HUES64 (cell line): ENCODE results near the gene LRCH1.

ENCODE experiments used
- H3K27ac ChIP-seq: 2 replicates; pipeline ENCODE4 v1.7.0; 2013; ENCODE audit warnings: low read depth, low read length, inconsistent platforms
- H3K27me3 ChIP-seq: 2 replicates; pipeline ENCODE4 v1.6.1; 2013; ENCODE audit warnings: mild to moderate bottlenecking, low read length; ENCODE audit not compliant: insufficient read depth
- H3K36me3 ChIP-seq: 2 replicates; pipeline ENCODE4 v1.6.1; 2013; ENCODE audit warnings: mild to moderate bottlenecking, low read length; ENCODE audit not compliant: insufficient read depth
- H3K4me1 ChIP-seq: 2 replicates; pipeline ENCODE4 v1.6.1; 2013; ENCODE audit warnings: mild to moderate bottlenecking, low read length, moderate library complexity; ENCODE audit not compliant: insufficient read depth
- H3K4me3 ChIP-seq: 2 replicates; pipeline ENCODE4 v1.5.1; 2013; ENCODE audit warnings: mild to moderate bottlenecking, low read length, moderate library complexity
- H3K9ac ChIP-seq: 2 replicates; pipeline ENCODE4 v1.6.1; 2013; ENCODE audit warnings: mild to moderate bottlenecking, low read depth, low read length
- H3K9me3 ChIP-seq: 2 replicates; pipeline ENCODE4 v1.6.1; 2013; ENCODE audit warnings: low read depth, low read length; ENCODE audit not compliant: insufficient read depth
- WGBS: fragments of 150-250, 120-280 bp; methylation state at CpG from one replicate; pipeline ENCODE4 v1.1.7; 2013; ENCODE audit warnings: missing lambda C conversion rate; 5-methylcytosine and 5-hydroxymethylcytosine counted together

LRCH1 gene

DNA sequence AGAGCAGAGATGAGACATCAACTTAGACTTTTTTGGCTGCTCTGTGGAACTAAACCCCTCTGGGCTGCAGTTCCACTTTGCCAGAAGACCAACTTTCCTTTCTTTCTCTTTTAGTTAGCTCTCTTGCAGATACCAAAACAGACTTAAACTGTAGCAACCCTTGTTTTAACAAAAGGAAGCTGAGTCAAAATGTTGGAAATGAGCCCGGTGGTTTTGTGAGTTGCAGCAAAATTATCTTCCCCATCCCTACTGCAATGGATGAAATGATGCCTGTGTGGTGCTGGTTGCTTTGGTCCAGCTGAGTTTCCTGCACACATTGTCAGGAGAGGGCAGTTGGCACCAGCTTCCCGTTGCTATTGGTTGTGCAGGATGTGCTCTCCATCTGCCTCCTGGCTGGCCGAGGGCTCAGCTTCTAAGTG is 115.3 kb downstream of the LRCH1 start:
- H3K4me1 ChIP-seq: peaks cover 55% of the 10 kb centered on the region
- no peaks in the 10 kb centered on the region for H3K36me3 ChIP-seq
- no peak overlapping the region for H3K4me3 ChIP-seq
- H3K27ac ChIP-seq: no peak overlapping the region
- H3K9me3 ChIP-seq: no peaks in the 10 kb centered on the region
- no peak overlapping the region for H3K9ac ChIP-seq
- H3K27me3 ChIP-seq: no peaks in the 10 kb centered on the region
- WGBS: 95% methylated on average over 2 of the region's 3 CpGs

- Histone ChIP-seq H3K9ac (no peak overlapping the region), H3K36me3 (no peaks in the 10 kb centered on the region), H3K4me3 (no peak overlapping the region), H3K27ac (no peak overlapping the region), H3K27me3 (no peaks in the 10 kb centered on the region), H3K4me1 (peaks cover 48% of the 10 kb centered on the region), H3K9me3 (no peaks in the 10 kb centered on the region)
- 93% methylated on average over 6 of the region's 6 CpGs for WGBS
These were observed 116.1 kb downstream of the LRCH1 start for GRCh38 chr13:46668931-46669525.

DNA sequence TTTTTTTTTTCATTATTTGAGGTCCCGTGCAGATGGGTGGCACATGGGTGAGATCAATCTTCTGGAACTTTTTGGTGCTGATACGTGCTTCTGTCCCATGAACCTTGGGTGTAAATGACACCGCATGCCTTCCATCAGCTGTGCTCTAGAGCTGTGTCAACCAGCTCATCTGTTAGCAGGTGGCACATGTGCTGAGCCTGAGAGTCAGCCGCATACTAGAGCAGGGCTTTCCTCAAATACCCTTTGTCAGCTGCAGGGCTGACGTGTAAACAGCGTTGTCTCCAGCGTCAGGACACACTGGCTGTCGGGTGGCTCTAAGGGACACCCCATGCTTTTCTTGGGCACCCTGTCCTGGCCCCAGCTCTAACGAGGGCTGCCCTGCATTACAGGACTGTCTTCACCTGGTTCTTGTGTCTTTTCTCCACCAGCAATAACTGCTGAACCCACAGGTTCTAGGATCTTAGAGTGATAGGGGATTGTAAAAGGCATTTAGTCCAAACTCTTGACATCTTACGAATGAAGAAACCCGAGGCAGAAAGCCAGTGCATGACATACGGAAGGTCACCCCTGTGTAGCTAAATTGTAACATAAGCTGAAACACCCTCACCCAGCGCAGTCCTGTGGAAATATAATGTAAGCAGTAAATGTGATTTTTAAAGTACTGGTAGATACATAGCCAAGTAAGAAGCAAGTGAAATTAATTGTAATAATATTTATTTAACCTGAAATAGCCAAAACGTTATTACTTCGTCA is 119.5 kb downstream of the LRCH1 start:
- Histone ChIP-seq H3K9ac (no peak overlapping the region), H3K9me3 (no peaks in the 10 kb centered on the region), H3K27me3 (no peaks in the 10 kb centered on the region), H3K36me3 (no peaks in the 10 kb centered on the region), H3K27ac (no peak overlapping the region), H3K4me1 (peaks cover 15% of the 10 kb centered on the region), H3K4me3 (no peak overlapping the region)
- 93% methylated on average over 12 of the region's 15 CpGs for WGBS

DNA sequence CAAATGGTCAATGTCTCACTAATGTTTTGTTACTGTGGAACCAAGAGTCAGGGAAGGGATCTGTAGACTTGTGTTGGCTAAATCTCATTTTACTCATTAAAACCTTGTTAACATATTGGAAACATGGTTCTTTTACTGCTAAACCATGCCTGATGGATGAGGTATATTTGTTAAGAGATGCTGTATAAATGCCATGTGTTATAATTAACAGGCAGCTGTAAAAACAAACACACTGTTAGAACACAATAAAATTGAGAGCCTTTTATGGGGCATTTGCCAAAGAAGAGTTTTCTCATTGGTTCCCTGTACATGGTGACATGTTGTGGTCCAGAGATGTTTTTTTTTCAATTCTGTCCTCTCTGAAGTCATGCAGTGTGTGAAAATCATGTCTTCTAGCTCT is 122.0 kb downstream of the LRCH1 start:
- no peaks in the 10 kb centered on the region for H3K9me3 ChIP-seq
- peaks cover 3% of the 10 kb centered on the region; the same call in 1 of the 2 replicates for H3K4me1 ChIP-seq
- H3K36me3 ChIP-seq: no peaks in the 10 kb centered on the region
- no peaks in the 10 kb centered on the region for H3K27me3 ChIP-seq
- H3K27ac ChIP-seq: no peak overlapping the region
- H3K4me3 ChIP-seq: no peak overlapping the region
- H3K9ac ChIP-seq: no peak overlapping the region

DNA sequence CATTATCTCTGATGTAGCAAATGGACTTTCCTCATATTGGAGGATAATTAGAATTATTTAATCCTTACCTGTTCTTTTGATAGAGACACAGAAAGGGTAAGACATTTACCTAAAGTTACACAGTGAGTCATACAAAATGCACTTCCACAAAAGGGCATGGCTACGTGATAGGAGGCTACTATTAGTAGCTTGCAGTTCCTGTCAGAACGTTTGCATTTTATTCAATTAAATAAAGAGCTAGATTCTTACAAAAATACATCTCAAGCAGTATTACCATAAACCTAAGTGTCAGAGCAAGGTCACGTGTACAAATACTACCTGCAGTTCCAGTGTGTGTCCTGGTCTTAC is 123.4 kb downstream of the LRCH1 start:
- H3K4me3 ChIP-seq: no peak overlapping the region
- H3K4me1 ChIP-seq: peaks cover 6% of the 10 kb centered on the region; the same call in 1 of the 2 replicates
- H3K9ac ChIP-seq: no peak overlapping the region
- H3K27me3 ChIP-seq: no peaks in the 10 kb centered on the region
- no peaks in the 10 kb centered on the region for H3K9me3 ChIP-seq
- H3K27ac ChIP-seq: no peak overlapping the region
- 94% methylated on average over 3 of the region's 3 CpGs for WGBS
- H3K36me3 ChIP-seq: no peaks in the 10 kb centered on the region

- Histone ChIP-seq H3K4me1 (peaks cover 19% of the 10 kb centered on the region), H3K36me3 (no peaks in the 10 kb centered on the region), H3K4me3 (no peak overlapping the region), H3K27ac (no peak overlapping the region), H3K27me3 (no peaks in the 10 kb centered on the region), H3K9me3 (no peaks in the 10 kb centered on the region), H3K9ac (no peak overlapping the region)
- WGBS: 92% methylated on average over 12 of the region's 12 CpGs
These were observed 126.6 kb downstream of the LRCH1 start for GRCh38 chr13:46679369-46680120.

- WGBS: 99% methylated on average over 3 of the region's 3 CpGs
These were observed 129.0 kb downstream of the LRCH1 start for GRCh38 chr13:46682015-46682414.

DNA sequence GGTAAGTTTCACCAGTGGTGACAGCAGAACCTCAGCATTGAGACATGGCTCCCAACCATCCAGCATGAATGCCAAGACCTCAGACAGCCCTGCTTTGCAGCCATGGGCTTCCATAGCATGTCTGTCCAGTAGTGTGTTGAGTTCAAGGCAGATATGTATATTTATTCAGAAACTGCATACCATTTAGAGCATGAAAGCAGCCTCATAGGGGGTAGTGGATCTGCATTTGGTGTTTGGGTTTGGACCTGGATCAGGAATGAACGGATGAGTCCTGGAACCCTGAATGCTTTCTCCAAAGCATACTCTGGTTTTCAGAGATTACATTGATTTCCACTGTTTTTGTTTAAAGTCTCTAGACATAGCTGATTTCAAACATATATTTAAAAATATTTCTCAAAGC is 129.7 kb downstream of the LRCH1 start:
- Histone ChIP-seq H3K36me3 (no peaks in the 10 kb centered on the region), H3K4me1 (peaks cover 48% of the 10 kb centered on the region), H3K27me3 (no peaks in the 10 kb centered on the region), H3K9me3 (no peaks in the 10 kb centered on the region), H3K4me3 (no peak overlapping the region), H3K27ac (no peak overlapping the region), H3K9ac (no peak overlapping the region)
- 100% methylated on average over 1 of the region's 1 CpG for WGBS

More at GRCh38 chr13:46682015-46682414, 129.0 kb downstream of the LRCH1 start:
- peaks cover 41% of the 10 kb centered on the region for H3K4me1 ChIP-seq
- no peak overlapping the region for H3K4me3 ChIP-seq
- H3K9ac ChIP-seq: no peak overlapping the region
- H3K9me3 ChIP-seq: no peaks in the 10 kb centered on the region
- no peak overlapping the region for H3K27ac ChIP-seq
- H3K36me3 ChIP-seq: no peaks in the 10 kb centered on the region
- no peaks in the 10 kb centered on the region for H3K27me3 ChIP-seq

- H3K27me3 ChIP-seq: no peaks in the 10 kb centered on the region
- H3K36me3 ChIP-seq: no peaks in the 10 kb centered on the region
- no peak overlapping the region for H3K4me3 ChIP-seq
- H3K27ac ChIP-seq: no peak overlapping the region; the same call in 1 of the 2 replicates
- no peaks in the 10 kb centered on the region for H3K9me3 ChIP-seq
- H3K4me1 ChIP-seq: peaks cover 59% of the 10 kb centered on the region
- no peak overlapping the region for H3K9ac ChIP-seq
- WGBS: no CpG with 5 or more reads among the region's 1 CpG
These were observed 130.8 kb downstream of the LRCH1 start for GRCh38 chr13:46683676-46684260.

- peak overlapping the region; percentile 59 for H3K27ac ChIP-seq
- 86% methylated on average over 2 of the region's 3 CpGs for WGBS
- H3K4me1 ChIP-seq: peaks cover 63% of the 10 kb centered on the region
- H3K4me3 ChIP-seq: no peak overlapping the region
- H3K36me3 ChIP-seq: no peaks in the 10 kb centered on the region
- H3K9me3 ChIP-seq: no peaks in the 10 kb centered on the region
- H3K27me3 ChIP-seq: no peaks in the 10 kb centered on the region
- peak overlapping the region; percentile 23; the same call in 1 of the 2 replicates for H3K9ac ChIP-seq
These were observed 131.5 kb downstream of the LRCH1 start for GRCh38 chr13:46684287-46685001.
